T-helper 2 cell treated with Interferon-gamma antibody and Interleukin-4, amounts not matched to agents 5 μg/mL and 100 μg/mL, for 36 hours (primary cell): ENCODE measurements around the gene AREL1.

Experiments
- DNase-seq: peaks from one replicate; pipeline ENCODE4 v3.0.0; 2021; ENCODE audit warnings: low spot score
- H3K27ac Mint-ChIP-seq: one replicate; pipeline ENCODE4 v1.8.0; 2021; ENCODE audit warnings: mild to moderate bottlenecking, mixed read lengths
- H3K27me3 Mint-ChIP-seq: one replicate; pipeline ENCODE4 v1.8.0; 2021; ENCODE audit warnings: low read depth, mixed read lengths
- H3K36me3 Mint-ChIP-seq: one replicate; pipeline ENCODE4 v1.8.0; 2021; ENCODE audit warnings: low read depth, mixed read lengths
- H3K4me1 Mint-ChIP-seq: one replicate; pipeline ENCODE4 v1.8.0; 2021; ENCODE audit warnings: low read depth, mixed read lengths
- H3K4me3 Mint-ChIP-seq: one replicate; pipeline ENCODE4 v1.8.0; 2022; ENCODE audit warnings: mild to moderate bottlenecking, moderate library complexity, mixed read lengths
- H3K9me3 Mint-ChIP-seq: one replicate; pipeline ENCODE4 v1.8.0; 2021; ENCODE audit warnings: mixed read lengths

The AREL1 gene

GRCh38 chr14:74630881-74631690 is 81.8 kb downstream of the AREL1 start:
- Mint-ChIP-seq H3K4me1 (peaks cover 2% of the 10 kb centered on the region), H3K36me3 (no peaks in the 10 kb centered on the region), H3K4me3 (no peak overlapping the region), H3K27ac (no peak overlapping the region), H3K9me3 (no peaks in the 10 kb centered on the region), H3K27me3 (peaks cover 11% of the 10 kb centered on the region)
- DNase-seq, result no peak

DNA sequence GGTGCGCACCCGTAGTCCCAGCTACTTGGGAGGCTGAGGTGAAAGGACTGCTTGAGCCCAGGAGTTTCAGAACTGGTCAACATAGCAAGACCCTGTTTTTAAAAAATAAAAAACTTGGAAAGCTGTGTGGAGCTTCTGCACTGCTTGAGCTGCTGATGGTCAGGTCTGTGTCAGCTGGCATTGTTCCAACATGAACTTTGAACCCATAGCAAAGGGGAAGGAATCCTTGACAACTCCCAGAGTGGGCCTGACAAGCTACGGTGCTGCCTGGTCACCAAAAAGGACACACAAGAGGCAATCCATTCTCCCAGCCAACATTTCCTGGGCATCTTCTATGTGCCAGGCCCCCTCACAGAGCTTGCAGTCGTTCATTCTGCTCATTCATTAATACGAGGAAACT is 84.5 kb downstream of the AREL1 start:
- H3K4me1 Mint-ChIP-seq, result peaks cover 2% of the 10 kb centered on the region
- no peak overlapping the region for H3K4me3 Mint-ChIP-seq
- no peaks in the 10 kb centered on the region for H3K36me3 Mint-ChIP-seq
- no peak overlapping the region for H3K27ac Mint-ChIP-seq
- H3K27me3 Mint-ChIP-seq, result peaks cover 14% of the 10 kb centered on the region
- H3K9me3 Mint-ChIP-seq, result no peaks in the 10 kb centered on the region
- no peak for DNase-seq

DNA sequence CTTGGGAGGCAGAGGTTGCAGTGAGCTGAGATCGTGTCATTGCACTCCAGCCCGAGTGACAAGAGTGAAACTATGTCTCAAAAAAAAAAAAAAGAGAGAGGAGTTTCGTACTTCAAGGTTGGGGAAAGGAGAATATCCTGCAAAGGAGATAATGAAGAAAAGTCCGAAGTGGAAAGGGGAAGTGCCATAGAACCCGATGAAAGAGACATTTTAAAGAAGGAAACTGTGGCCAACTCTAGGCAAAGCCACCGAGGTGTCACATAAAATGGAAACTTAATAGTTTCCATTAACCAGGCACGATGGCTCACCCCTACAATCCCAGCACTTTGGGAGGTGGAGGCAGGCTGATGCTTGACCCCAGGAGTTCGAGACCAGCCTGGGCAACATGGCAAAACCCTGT is 85.8 kb downstream of the AREL1 start:
- Mint-ChIP-seq H3K36me3 (no peaks in the 10 kb centered on the region), H3K27me3 (peaks cover 13% of the 10 kb centered on the region), H3K4me3 (no peak overlapping the region), H3K27ac (no peak overlapping the region), H3K4me1 (peaks cover 2% of the 10 kb centered on the region), H3K9me3 (no peaks in the 10 kb centered on the region)
- DNase-seq, result no peak

- Mint-ChIP-seq H3K9me3 (no peaks in the 10 kb centered on the region), H3K27me3 (peaks cover 10% of the 10 kb centered on the region), H3K4me1 (peaks cover 36% of the 10 kb centered on the region), H3K36me3 (no peaks in the 10 kb centered on the region), H3K27ac (no peak overlapping the region), H3K4me3 (no peak overlapping the region)
- DNase-seq, result no peak
These were observed 90.6 kb downstream of the AREL1 start for GRCh38 chr14:74622257-74622656.

GRCh38 chr14:74621556-74621955 is 91.3 kb downstream of the AREL1 start:
- no peaks in the 10 kb centered on the region for H3K9me3 Mint-ChIP-seq
- DNase-seq, result no peak
- H3K36me3 Mint-ChIP-seq, result no peaks in the 10 kb centered on the region
- peaks cover 34% of the 10 kb centered on the region for H3K4me1 Mint-ChIP-seq
- no peak overlapping the region for H3K4me3 Mint-ChIP-seq
- peaks cover 10% of the 10 kb centered on the region for H3K27me3 Mint-ChIP-seq
- H3K27ac Mint-ChIP-seq, result no peak overlapping the region

DNA sequence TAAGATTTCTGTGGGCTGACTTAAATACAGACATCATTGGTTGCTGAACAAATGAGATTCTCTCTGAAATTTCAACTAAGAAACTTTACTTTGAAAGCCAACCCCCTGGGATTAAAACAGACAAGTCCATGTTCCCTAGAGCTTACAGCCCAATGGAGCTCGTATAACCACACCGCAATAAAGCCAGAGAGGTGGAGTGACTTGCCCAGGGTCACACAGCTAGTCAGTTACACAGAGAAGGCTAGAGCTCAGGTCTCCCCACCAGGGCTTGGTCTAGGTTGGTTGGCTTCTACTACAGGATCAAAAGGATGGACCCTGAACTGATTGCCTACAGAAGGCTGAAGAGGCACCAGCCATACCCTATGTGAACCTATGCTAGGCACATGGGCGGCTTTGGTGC is 92.0 kb downstream of the AREL1 start:
- Mint-ChIP-seq H3K36me3 (no peaks in the 10 kb centered on the region), H3K4me1 (peaks cover 36% of the 10 kb centered on the region), H3K9me3 (no peaks in the 10 kb centered on the region), H3K4me3 (no peak overlapping the region), H3K27ac (no peak overlapping the region), H3K27me3 (peaks cover 14% of the 10 kb centered on the region)
- no peak for DNase-seq

DNA sequence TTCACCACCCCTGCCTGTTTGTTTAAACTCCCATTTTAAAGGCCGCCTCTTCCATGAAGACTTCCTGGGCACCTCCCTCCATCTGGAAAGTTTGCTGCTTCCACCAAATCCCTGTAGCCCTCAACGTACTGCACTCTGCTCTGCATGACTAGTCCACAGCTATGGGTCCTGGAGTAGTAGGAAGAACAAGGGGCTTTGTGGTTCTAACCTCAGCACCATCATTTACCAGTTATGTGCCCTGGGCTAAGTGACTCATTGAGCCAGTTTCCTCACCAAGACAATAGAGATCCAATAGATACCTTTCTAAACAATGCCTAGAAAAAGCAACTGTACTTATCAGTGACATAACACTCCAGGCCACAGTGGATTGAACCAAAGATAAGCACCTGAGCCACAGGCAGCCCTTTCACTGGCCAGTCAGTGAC is 92.4 kb downstream of the AREL1 start:
- H3K36me3 Mint-ChIP-seq, result no peaks in the 10 kb centered on the region
- peaks cover 36% of the 10 kb centered on the region for H3K4me1 Mint-ChIP-seq
- peak overlapping the region; percentile 25 for H3K4me3 Mint-ChIP-seq
- peak; percentile 60 for DNase-seq
- H3K27me3 Mint-ChIP-seq, result peaks cover 18% of the 10 kb centered on the region
- peak overlapping the region; percentile 32 for H3K27ac Mint-ChIP-seq
- no peaks in the 10 kb centered on the region for H3K9me3 Mint-ChIP-seq

DNA sequence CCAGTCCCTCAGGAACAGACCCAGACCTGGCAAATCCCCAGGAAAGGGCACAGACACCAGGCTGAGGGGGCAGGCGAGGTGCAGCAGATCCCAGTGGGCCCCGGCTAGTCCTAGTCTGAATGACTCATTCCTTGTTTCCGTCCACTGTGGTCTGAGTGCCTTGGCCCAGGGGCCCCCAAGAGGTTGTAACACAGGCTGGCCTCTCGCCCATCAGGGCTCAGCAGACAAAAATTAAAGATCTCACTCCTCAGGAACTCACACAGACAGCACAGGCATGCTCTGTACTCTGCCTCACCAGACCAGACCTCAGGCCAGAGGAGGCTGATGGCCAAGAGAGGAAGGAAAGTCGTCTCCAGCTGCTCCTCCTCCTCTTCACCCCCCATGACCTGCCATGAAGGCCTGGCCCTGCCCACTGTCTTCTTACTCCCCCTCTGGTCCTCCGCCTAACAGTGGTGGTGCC is 93.2 kb downstream of the AREL1 start:
- DNase-seq, result no peak
- peaks cover 25% of the 10 kb centered on the region for H3K27me3 Mint-ChIP-seq
- H3K4me1 Mint-ChIP-seq, result peaks cover 41% of the 10 kb centered on the region
- H3K4me3 Mint-ChIP-seq, result no peak overlapping the region
- no peak overlapping the region for H3K27ac Mint-ChIP-seq
- no peaks in the 10 kb centered on the region for H3K9me3 Mint-ChIP-seq
- no peaks in the 10 kb centered on the region for H3K36me3 Mint-ChIP-seq

DNA sequence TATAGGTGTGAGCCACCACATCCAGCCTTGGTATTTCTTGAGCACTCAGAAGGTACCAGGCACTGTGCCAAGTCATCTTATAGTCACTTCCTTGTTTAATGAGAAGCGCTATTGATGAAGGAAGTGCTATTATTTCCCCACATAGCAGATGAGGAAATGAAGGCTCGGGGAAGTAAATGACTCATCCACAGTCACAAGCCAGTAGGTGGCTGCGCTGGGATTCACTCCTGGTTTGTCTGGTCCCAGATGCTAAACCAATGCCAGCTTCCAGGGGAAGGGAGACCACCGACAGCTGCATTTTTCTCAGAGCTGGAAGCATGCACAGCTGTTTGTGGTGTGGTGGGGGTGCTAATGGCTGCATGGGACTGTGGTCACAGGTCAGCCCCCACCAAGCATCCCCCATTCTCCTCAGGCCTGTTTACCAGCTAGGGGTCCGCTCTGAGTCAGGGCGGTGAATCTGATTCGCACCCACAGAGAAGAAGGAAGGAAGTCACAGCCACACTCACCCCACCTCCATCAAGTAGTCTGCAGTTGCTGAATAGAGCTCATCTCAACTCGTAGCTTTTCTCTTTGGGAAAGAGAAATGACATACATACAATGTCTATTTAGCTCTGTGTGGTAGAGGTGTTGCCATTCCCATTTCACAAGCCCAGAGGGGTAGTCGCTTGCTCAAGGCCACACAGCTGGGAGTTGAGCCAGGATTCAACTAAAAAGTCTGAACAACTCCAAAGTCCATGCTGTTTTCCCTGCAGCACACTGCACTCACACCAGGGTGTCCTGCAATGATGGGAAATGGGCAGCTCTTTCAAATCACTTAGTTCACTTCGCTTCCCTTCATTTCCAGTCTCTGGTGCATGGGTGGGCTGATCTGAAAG is 94.6 kb downstream of the AREL1 start:
- no peaks in the 10 kb centered on the region for H3K9me3 Mint-ChIP-seq
- H3K4me3 Mint-ChIP-seq, result peak overlapping the region; percentile 61
- H3K27me3 Mint-ChIP-seq, result peaks cover 29% of the 10 kb centered on the region
- H3K36me3 Mint-ChIP-seq, result no peaks in the 10 kb centered on the region
- DNase-seq, result peak; percentile 51
- peak overlapping the region; percentile 77 for H3K27ac Mint-ChIP-seq
- H3K4me1 Mint-ChIP-seq, result peaks cover 45% of the 10 kb centered on the region

- DNase-seq, result no peak
- no peak overlapping the region for H3K4me3 Mint-ChIP-seq
- no peaks in the 10 kb centered on the region for H3K9me3 Mint-ChIP-seq
- H3K27me3 Mint-ChIP-seq, result peaks cover 27% of the 10 kb centered on the region
- H3K27ac Mint-ChIP-seq, result no peak overlapping the region
- peaks cover 45% of the 10 kb centered on the region for H3K4me1 Mint-ChIP-seq
- no peaks in the 10 kb centered on the region for H3K36me3 Mint-ChIP-seq
These were observed 95.7 kb downstream of the AREL1 start for GRCh38 chr14:74616996-74617700.

- Mint-ChIP-seq H3K36me3 (no peaks in the 10 kb centered on the region), H3K4me3 (no peak overlapping the region)
These were observed 96.4 kb downstream of the AREL1 start for GRCh38 chr14:74616507-74616906.

DNA sequence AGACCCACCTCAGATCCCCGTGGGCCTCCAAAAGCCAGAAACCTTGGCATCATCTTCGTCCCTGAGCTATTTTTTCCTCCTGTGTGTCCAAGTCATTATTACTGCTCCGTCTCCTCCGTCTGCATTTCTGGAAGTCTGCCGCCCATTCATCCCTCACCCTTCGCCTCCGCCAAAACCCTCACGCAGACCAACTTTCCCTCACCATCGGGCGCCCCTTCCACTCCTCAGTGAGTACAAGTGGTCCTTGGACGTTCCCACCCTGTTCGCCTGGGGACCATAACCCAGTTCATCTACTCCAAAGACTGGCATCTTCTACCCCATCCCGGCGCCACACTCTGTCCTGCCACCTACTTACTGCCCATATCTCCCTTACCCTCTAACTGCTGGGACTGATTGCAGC is 97.1 kb downstream of the AREL1 start:
- Mint-ChIP-seq H3K27me3 (peaks cover 30% of the 10 kb centered on the region), H3K9me3 (no peaks in the 10 kb centered on the region), H3K4me3 (no peak overlapping the region), H3K4me1 (peaks cover 42% of the 10 kb centered on the region), H3K36me3 (no peaks in the 10 kb centered on the region), H3K27ac (no peak overlapping the region)
- DNase-seq, result no peak

More at GRCh38 chr14:74616507-74616906, 96.4 kb downstream of the AREL1 start:
- Mint-ChIP-seq H3K27ac (no peak overlapping the region), H3K9me3 (no peaks in the 10 kb centered on the region), H3K27me3 (peaks cover 27% of the 10 kb centered on the region), H3K4me1 (peaks cover 45% of the 10 kb centered on the region)
- peak; percentile 24 for DNase-seq

DNA sequence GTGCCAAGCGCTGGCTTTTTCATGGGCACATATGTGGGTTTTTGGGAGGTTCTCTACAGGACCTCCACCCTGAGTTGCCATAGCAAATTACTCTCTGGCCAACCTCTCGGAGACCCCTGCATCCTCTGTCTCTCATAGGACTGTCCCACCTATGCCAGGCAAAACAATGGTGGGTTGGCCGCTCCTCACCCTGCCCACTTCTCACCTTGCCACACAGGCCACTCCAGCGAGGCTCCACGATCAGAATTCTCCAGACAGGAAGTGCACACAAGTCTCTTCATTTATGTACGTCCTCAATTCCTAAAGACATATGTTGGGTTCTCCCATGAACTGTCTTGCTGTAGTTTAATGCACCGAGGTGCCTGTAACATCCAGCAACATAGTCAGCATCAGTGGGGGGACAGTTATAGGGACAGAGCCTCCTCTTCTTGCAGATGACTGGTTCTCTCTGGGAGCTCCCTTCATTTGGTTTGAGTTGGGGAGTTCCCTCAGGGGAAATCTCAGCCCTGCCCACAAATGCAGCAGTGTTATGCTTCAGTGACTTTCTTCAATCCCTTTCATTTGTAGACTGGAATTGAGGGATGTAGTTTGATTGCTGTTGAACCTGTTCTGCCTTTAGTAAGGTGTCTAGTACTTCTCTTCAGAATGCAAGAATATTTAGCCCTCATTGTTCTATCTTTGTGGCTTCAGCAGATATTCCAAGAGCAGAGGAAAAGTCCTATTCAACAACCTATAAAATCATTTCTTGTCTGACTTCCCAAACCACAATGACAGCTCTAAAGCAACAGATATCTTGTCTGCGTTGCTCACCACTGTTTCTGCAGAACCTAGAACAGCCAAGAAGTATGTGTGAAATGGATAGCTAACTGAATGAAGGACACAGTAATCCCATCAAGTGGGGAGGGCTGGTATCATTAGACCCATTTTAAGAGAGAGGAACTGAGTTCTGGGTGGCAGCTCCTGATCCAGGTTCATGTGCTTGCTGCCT is 98.1 kb downstream of the AREL1 start:
- DNase-seq, result peak; percentile 13
- Mint-ChIP-seq H3K27me3 (peaks cover 39% of the 10 kb centered on the region), H3K4me1 (peaks cover 32% of the 10 kb centered on the region), H3K27ac (no peak overlapping the region), H3K4me3 (no peak overlapping the region), H3K9me3 (no peaks in the 10 kb centered on the region), H3K36me3 (no peaks in the 10 kb centered on the region)
